ENCODE measurements around the gene EIF4G1. TPM values are rescaled to one million over a fixed set of nuclear protein-coding genes. Genes with fewer than 3 reads are reported as not detected.

The EIF4G1 gene
- total and polyA plus RNA-seq, 7 donors: 62.9 to 249 (median 168) TPM

GRCh38 chr3:184354754-184355153 lies 40.3 kb downstream of the EIF4G1 start:
- no peaks in the 10 kb centered on the region for H3K27me3 ChIP-seq
- TF ChIP-seq POLR2AphosphoS5 (IDR thresholded peaks at IDR 0.05) (no peak), POLR2A (IDR thresholded peaks at IDR 0.05) (no peak), EP300 (IDR thresholded peaks at IDR 0.05) (no peak)
- TF ChIP-seq, protein P1, sequence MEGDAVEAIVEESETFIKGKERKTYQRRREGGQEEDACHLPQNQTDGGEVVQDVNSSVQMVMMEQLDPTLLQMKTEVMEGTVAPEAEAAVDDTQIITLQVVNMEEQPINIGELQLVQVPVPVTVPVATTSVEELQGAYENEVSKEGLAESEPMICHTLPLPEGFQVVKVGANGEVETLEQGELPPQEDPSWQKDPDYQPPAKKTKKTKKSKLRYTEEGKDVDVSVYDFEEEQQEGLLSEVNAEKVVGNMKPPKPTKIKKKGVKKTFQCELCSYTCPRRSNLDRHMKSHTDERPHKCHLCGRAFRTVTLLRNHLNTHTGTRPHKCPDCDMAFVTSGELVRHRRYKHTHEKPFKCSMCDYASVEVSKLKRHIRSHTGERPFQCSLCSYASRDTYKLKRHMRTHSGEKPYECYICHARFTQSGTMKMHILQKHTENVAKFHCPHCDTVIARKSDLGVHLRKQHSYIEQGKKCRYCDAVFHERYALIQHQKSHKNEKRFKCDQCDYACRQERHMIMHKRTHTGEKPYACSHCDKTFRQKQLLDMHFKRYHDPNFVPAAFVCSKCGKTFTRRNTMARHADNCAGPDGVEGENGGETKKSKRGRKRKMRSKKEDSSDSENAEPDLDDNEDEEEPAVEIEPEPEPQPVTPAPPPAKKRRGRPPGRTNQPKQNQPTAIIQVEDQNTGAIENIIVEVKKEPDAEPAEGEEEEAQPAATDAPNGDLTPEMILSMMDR (IDR thresholded peaks at IDR 0.05): no peak
- H3K27ac ChIP-seq: no peak overlapping the region
- WGBS, 2 donors: 74 to 84% methylated on average over 8 of the region's 8 CpGs
- DNase-seq: no peak
- intact Hi-C loops (cut with DNase I): no loop called here
- no peaks in the 10 kb centered on the region for H3K9me3 ChIP-seq
- peaks cover 0 to 31% (median 6%) of the 10 kb centered on the region in 4 donors for H3K36me3 ChIP-seq
- peaks cover 0 to 17% (median 5%) of the 10 kb centered on the region in 4 donors for H3K4me1 ChIP-seq
- no peak overlapping the region for H3K4me3 ChIP-seq

DNA sequence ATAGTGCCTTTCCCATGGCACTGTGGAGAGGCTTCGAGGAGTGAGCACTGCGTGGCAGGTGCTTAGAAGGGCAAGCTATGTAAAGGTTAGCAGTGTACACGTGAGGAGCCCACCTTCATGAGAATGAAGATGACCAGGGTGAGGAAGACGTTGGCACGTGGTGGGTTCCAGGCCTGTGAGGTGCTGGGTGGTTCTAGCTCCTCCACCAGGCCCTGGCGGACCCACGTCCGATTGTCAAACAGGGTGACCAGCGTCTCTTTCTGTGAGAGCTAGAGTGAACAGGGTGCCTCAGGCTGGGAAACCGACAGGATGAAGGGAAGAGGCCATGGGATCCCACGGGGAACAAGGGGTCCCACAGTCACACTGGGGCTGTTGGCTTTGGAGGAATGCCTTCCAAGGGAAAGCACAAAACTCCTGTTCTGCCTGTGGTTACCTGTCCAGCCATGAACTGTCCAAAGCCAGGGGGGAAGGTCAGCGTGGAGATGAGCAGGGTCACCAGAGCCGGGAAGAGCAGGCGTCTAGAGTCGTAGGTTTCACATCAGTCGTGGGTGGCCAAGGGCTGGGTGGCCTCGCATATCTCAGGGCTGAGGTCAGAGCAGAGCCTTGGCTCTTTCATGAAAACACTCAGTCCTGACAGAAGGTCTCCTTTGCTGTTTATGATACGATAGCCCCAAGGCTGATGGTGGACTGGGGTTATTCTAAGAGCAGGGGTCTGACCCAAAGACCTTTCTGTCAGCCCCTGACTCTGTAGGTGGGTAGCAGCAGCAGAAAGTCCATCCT lies 41.0 kb downstream of the EIF4G1 start:
- 86 to 89% methylated on average over 18 of the region's 18 CpGs for WGBS, 2 donors
- H3K4me3 ChIP-seq: no peak overlapping the region
- H3K27ac ChIP-seq: no peak overlapping the region
- peaks cover 0 to 18% (median 10%) of the 10 kb centered on the region in 4 donors for H3K4me1 ChIP-seq
- TF ChIP-seq POLR2A (IDR thresholded peaks at IDR 0.05) (no peak), POLR2AphosphoS5 (IDR thresholded peaks at IDR 0.05) (no peak), EP300 (IDR thresholded peaks at IDR 0.05) (no peak)
- TF ChIP-seq, protein P1 (IDR thresholded peaks at IDR 0.05): no peak
- DNase-seq: no peak
- peaks cover 0 to 31% (median 6%) of the 10 kb centered on the region in 4 donors for H3K36me3 ChIP-seq
- intact Hi-C loops (cut with DNase I): no loop called here
- H3K27me3 ChIP-seq: no peaks in the 10 kb centered on the region
- no peaks in the 10 kb centered on the region for H3K9me3 ChIP-seq

GRCh38 chr3:184357248-184358123 lies 43.1 kb downstream of the EIF4G1 start:
- no peaks in the 10 kb centered on the region for H3K27me3 ChIP-seq
- H3K4me3 ChIP-seq: no peak overlapping the region
- intact Hi-C loops (cut with DNase I): no loop called here
- no peak for DNase-seq
- peaks cover 0 to 31% (median 6%) of the 10 kb centered on the region in 4 donors for H3K36me3 ChIP-seq
- TF ChIP-seq EP300 (IDR thresholded peaks at IDR 0.05): no peak
- H3K4me1 ChIP-seq: peaks cover 0 to 26% (median 22%) of the 10 kb centered on the region in 4 donors
- WGBS, 2 donors: 92 to 94% methylated on average over 24 of the region's 24 CpGs
- H3K27ac ChIP-seq: no peak overlapping the region
- H3K9me3 ChIP-seq: no peaks in the 10 kb centered on the region

DNA sequence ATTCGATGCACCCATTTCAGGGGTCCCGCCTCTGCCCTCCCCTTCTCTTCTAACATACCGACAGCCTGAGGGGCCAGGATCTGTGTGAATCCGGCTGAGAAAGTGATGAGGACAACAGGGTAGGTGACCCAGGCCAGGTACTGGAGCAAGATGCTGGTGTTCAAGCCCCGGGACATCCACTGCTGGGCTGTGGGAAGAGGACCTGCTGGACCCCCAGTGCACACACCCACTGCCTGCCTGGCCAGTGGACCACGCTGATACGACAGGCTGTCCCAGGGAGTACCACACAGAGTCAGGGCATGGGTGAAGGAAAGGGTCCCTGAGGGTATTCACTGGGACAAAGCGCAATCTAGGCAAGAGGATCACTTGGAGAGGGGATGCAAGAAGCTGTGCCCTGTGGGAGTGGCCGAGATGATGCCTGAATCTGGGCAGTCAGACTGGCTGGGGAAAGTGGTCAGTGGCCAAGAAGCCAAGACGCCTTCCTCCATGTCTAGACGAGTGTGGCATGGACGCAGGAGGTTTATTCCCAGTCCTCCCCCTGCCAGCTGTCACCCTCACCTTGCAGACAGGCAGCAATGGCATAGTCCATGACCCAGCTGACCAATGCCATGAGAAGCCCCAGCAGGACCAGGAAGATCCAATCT lies 43.8 kb downstream of the EIF4G1 start:
- TF ChIP-seq, protein P1 (IDR thresholded peaks at IDR 0.05): no peak
- TF ChIP-seq EP300 (IDR thresholded peaks at IDR 0.05) (no peak), POLR2A (IDR thresholded peaks at IDR 0.05) (no peak), POLR2AphosphoS5 (IDR thresholded peaks at IDR 0.05) (no peak)
- intact Hi-C loops (cut with DNase I): no loop called here
- Histone ChIP-seq H3K4me1 (peaks cover 0 to 31% (median 22%) of the 10 kb centered on the region in 4 donors), H3K9me3 (no peaks in the 10 kb centered on the region), H3K27me3 (no peaks in the 10 kb centered on the region), H3K27ac (no peak overlapping the region), H3K4me3 (no peak overlapping the region), H3K36me3 (peaks cover 0 to 31% (median 4%) of the 10 kb centered on the region in 4 donors)
- DNase-seq: no peak
- 92 to 95% methylated on average over 12 of the region's 12 CpGs for WGBS, 2 donors

All from sigmoid colon (tissue), 7 donors.